ENCODE results near the gene ODAD3.
"Not testable (repeated sequence)": the region's sequence is repeated elsewhere in the genome, so short reads cannot be mapped to it uniquely, and the experiment has no call there.

ODAD3 gene

GRCh38 chr19:11458912-11459311 lies 24.0 kb upstream of the ODAD3 start:
- DNase-seq: not testable (repeated sequence)

GRCh38 chr19:11458236-11458900 lies 23.4 kb upstream of the ODAD3 start:
- DNase-seq: no peak

GRCh38 chr19:11457831-11458230 lies 22.9 kb upstream of the ODAD3 start:
- DNase-seq: no peak

GRCh38 chr19:11457115-11457514 lies 22.2 kb upstream of the ODAD3 start:
- no peak for DNase-seq

- DNase-seq: no peak
These were observed 21.7 kb upstream of the ODAD3 start for GRCh38 chr19:11456659-11457058.

- DNase-seq: not testable (repeated sequence)
These were observed 20.3 kb upstream of the ODAD3 start for GRCh38 chr19:11455233-11455554.

GRCh38 chr19:11453468-11454341 lies 18.8 kb upstream of the ODAD3 start:
- no peak for DNase-seq

GRCh38 chr19:11452620-11453310 lies 17.8 kb upstream of the ODAD3 start:
- DNase-seq: no peak

- peak; percentile 36 for DNase-seq
These were observed 17.1 kb upstream of the ODAD3 start for GRCh38 chr19:11451871-11452619.

GRCh38 chr19:11451327-11451870 lies 16.5 kb upstream of the ODAD3 start:
- DNase-seq: no peak

- DNase-seq: peak; percentile 33
These were observed 15.8 kb upstream of the ODAD3 start for GRCh38 chr19:11450570-11451326.

GRCh38 chr19:11448923-11449554 lies 14.1 kb upstream of the ODAD3 start:
- DNase-seq: no peak

GRCh38 chr19:11448410-11448809 lies 13.5 kb upstream of the ODAD3 start:
- DNase-seq: no peak

- no peak for DNase-seq
These were observed 12.7 kb upstream of the ODAD3 start for GRCh38 chr19:11447347-11448262.

GRCh38 chr19:11446652-11447301 lies 11.9 kb upstream of the ODAD3 start:
- DNase-seq: peak; percentile 66

GRCh38 chr19:11446271-11446651 lies 11.3 kb upstream of the ODAD3 start:
- no peak for DNase-seq

GRCh38 chr19:11445141-11445540 lies 10.2 kb upstream of the ODAD3 start:
- no peak for DNase-seq

GRCh38 chr19:11444059-11444458 lies 9.1 kb upstream of the ODAD3 start:
- DNase-seq: no peak

- DNase-seq: no peak
These were observed 3.0 kb upstream of the ODAD3 start for GRCh38 chr19:11437955-11438354.

GRCh38 chr19:11435833-11436313 lies 952 bp upstream of the ODAD3 start:
- no peak for DNase-seq

Measured in retina (tissue), 1 donor.